NB4 (cell line): ENCODE data around the gene ACOT7.
A peak's percentile ranks its signal among the peaks of the same experiment; 100 is the strongest.

Source experiments
- DNase-seq: peaks from one replicate; pipeline ENCODE4 v3.0.0; 2010; ENCODE audit warnings: low read depth
- H3K4me3 ChIP-seq: one replicate; pipeline ENCODE4 v1.5.1; 2011; ENCODE audit warnings: mild to moderate bottlenecking, low read depth, low read length, moderate library complexity
- MYC ChIP-seq: IDR thresholded peaks from 2 replicates; pipeline ENCODE4 v1.6.1; 2011; ENCODE audit warnings: low read depth, low read length
- POLR2A ChIP-seq: IDR thresholded peaks from 2 replicates; pipeline ENCODE4 v1.6.1; 2011; ENCODE audit warnings: mild to moderate bottlenecking; ENCODE audit not compliant: insufficient read length; ENCODE audit errors: extremely low read depth
- TF ChIP-seq, protein P1 (sequence below): IDR thresholded peaks from 2 replicates; pipeline ENCODE4 v1.6.1; 2011; ENCODE audit warnings: low read depth, low read length
- TF ChIP-seq, protein P2 (sequence below): IDR thresholded peaks from one replicate; pipeline ENCODE4 v1.5.1; 2012; ENCODE audit warnings: low read depth, low read length

The ACOT7 gene

DNA sequence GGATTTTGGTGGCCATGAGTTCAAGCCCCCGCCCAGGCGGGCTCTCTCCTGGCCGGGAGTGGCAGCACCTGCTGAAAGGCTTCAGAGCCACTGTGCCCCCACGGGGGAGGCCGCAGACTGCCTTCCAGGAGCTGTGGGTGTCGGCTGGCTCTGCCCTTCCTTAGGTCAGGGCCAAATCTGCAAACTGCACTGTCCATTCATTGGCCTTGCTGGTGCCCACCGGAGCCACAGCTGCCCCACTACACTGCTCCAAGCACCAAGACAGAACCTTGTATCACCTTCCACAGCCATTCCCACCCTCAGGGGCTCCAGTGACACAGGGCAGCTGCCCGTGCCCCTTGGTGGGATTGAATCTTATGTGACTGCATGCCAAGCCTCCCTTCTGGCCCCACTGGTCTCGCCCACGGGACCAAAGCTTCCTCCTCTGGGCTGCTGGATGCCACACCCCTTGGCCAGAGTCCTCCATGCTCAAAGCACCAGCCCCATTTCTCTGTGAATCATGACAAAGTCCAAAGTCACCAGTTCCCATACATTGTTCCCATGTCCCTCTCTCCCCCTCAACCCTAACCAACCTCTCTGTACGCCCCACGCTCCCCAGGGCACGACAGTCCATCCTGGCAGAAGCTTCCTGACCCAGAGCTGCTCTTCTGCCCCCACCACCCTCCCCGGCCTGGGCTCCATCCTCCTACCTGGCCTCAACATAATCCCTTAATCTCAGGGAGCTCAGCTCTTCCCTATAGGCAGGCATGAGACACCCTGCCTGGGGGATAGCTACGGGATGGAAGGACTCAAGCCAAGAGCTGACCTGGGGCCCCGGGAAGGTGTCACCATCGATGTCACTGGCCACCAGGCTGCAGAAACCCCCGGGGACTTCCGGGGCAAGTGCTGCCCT lies 111.8 kb downstream of the ACOT7 start:
- DNase-seq: no peak
- no peak overlapping the region for H3K4me3 ChIP-seq
- TF ChIP-seq MYC (no peak), POLR2A (no peak)
- TF ChIP-seq, protein P1, sequence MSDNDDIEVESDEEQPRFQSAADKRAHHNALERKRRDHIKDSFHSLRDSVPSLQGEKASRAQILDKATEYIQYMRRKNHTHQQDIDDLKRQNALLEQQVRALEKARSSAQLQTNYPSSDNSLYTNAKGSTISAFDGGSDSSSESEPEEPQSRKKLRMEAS: no peak
- TF ChIP-seq, protein P2, sequence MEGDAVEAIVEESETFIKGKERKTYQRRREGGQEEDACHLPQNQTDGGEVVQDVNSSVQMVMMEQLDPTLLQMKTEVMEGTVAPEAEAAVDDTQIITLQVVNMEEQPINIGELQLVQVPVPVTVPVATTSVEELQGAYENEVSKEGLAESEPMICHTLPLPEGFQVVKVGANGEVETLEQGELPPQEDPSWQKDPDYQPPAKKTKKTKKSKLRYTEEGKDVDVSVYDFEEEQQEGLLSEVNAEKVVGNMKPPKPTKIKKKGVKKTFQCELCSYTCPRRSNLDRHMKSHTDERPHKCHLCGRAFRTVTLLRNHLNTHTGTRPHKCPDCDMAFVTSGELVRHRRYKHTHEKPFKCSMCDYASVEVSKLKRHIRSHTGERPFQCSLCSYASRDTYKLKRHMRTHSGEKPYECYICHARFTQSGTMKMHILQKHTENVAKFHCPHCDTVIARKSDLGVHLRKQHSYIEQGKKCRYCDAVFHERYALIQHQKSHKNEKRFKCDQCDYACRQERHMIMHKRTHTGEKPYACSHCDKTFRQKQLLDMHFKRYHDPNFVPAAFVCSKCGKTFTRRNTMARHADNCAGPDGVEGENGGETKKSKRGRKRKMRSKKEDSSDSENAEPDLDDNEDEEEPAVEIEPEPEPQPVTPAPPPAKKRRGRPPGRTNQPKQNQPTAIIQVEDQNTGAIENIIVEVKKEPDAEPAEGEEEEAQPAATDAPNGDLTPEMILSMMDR: no peak

DNA sequence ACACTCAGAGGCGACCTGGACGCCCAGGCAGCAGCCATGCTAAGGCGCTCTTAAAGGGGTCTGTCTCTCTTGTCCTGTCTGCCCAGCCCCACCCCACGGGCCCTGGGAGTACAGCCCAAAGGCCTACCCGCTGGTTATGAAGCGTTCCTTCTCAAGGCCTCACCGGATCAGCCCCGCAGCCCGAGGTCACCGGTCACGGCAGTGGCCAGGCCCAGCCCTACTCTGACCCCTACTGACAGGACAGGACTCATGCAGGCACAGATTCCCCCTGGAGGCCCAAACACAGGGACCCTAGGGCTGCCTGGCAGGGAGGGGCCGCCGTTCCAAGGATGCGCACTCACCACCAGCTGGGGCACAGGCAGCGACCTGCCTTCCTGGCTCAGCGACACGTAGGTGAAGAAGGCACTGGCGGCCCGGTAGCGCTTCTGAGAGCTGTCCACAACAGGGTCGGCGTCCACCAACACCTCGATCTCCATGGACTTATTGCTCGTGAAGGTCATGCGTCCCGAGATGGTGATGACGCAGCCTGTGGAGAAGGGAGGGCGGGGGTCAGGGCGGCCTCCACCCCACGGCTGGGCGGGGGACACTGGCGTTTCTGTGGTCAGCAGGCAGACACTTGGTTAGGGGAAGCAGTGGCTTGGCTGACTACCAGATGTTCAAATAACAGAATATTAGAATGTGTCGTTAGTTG lies 112.7 kb downstream of the ACOT7 start:
- DNase-seq: peak; percentile 16
- H3K4me3 ChIP-seq: no peak overlapping the region

DNA sequence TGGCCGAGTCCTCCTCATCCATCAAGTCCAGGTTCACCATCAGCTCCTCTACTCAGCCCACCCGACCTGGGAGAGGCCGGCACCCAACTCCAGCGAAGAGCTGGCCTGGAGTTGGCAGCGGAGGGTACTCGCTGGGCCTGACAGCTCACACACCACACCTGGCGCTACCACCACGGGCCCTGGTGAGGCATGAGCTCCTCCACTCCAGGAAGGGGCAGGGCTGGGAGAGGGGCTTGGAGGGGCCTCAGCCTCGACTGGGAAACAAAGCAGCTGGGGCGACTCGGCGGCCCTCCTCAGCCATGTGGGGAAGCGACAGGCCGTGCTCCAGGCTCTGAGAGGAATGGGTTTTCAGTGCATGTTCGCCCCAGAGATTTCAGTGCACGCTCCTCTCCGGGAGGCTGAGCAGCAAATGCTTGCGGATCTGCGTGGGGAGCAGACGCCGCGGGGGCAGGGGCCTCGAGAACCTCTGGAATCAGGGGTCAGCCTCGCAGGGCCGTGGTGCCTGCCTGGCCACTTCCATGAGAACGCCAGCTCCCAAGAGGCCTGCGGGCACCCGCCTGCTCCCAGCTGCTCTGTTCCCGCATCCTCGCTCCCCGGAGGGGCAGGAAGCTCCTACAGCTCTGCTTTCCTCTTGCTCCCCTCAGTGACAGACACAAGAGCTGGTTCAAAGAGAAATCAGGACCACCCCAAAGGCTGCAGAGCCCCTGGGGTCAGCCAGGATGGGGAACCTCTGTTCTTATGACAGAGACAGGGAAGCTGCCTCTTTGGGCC lies 113.8 kb downstream of the ACOT7 start:
- DNase-seq: no peak
- H3K4me3 ChIP-seq: no peak overlapping the region
- TF ChIP-seq MYC (no peak), POLR2A (no peak)
- TF ChIP-seq, protein P1: no peak
- TF ChIP-seq, protein P2: no peak

More for the DNA sequence above, 112.7 kb downstream of the ACOT7 start:
- TF ChIP-seq, protein P1: no peak
- no peak for TF ChIP-seq MYC

DNA sequence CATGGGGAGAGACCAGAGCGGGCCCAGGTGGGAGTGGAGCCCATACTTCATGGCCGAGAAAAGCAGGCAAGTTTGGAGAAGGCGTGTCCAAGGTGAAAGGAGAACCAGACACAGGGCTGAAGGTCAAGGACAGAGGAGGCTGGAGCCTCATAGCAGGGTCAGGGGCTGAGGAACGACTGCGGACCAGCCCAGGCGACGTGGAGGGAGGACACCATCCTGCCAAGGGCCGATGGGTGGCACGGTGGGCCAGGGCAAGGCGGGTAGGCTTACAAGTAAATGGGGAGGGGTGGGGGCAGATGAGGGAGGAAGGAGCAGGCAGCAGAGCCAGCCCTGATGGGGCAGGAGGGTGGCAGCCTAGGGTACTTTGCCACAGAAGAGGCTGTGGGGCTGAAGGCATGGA lies 114.5 kb downstream of the ACOT7 start:
- no peak for DNase-seq
- no peak overlapping the region for H3K4me3 ChIP-seq
- TF ChIP-seq POLR2A (no peak), MYC (no peak)
- TF ChIP-seq, protein P2: no peak
- TF ChIP-seq, protein P1: no peak

DNA sequence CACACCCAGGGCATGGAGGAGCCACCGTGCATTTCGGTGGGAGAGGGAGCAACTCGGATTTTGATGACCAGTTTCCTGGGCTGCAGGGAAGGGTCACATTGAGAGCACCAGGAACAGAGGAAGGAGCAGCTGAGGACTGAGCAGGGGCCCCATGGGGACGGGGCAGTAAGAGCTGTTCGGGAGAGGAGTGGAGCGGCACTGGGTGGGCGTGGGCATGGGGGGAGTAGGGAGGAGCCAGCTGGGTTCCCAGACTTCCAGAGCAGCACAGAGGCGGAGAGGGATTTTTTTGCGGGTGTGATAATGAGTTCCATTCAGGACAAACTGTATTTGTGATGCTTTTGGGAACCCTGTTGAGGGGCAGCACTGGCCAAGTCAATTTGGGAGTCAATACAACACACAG lies 115.3 kb downstream of the ACOT7 start:
- DNase-seq: no peak
- TF ChIP-seq MYC: no peak
- TF ChIP-seq, protein P1: no peak
- TF ChIP-seq POLR2A: no peak
- TF ChIP-seq, protein P2: no peak

More for the DNA sequence above, 115.3 kb downstream of the ACOT7 start:
- H3K4me3 ChIP-seq: no peak overlapping the region
